Large intestine (tissue), 3 donors: ENCODE data around the gene ELMO3. TPM values are rescaled to one million over a fixed set of nuclear protein-coding genes. Genes with fewer than 3 reads are reported as not detected.

Source experiments
- DNase-seq, 2 donors: peaks; one replicate each; pipeline versions ENCODE4 v3.0.0 to v3.0.0-alpha.2; 2013
- H3K27ac ChIP-seq: one replicate; pipeline ENCODE4 v1.5.1; 2013; ENCODE audit warnings: low read length
- H3K27me3 ChIP-seq: 2 replicates; pipeline ENCODE4 v1.6.1; 2013; ENCODE audit warnings: low read length; ENCODE audit not compliant: control insufficient read depth, insufficient read depth
- H3K36me3 ChIP-seq: 2 replicates; pipeline ENCODE4 v1.6.1; 2013; ENCODE audit warnings: low read length; ENCODE audit not compliant: control insufficient read depth, insufficient read depth
- H3K4me1 ChIP-seq: one replicate; pipeline ENCODE4 v1.6.1; 2013; ENCODE audit warnings: low read length; ENCODE audit not compliant: control insufficient read depth, insufficient read depth
- H3K4me3 ChIP-seq: one replicate; pipeline ENCODE4 v1.5.1; 2013; ENCODE audit warnings: low read length
- H3K9me3 ChIP-seq: one replicate; pipeline ENCODE4 v1.6.1; 2013; ENCODE audit warnings: mild to moderate bottlenecking, low read depth, low read length, moderate library complexity; ENCODE audit not compliant: control insufficient read depth
- WGBS: methylation state at CpG from one replicate; pipeline ENCODE4 v1.1.5; 2013; ENCODE audit warnings: low lambda C conversion rate; ENCODE audit not compliant: insufficient coverage; 5-methylcytosine and 5-hydroxymethylcytosine counted together
- polyA plus RNA-seq: library from polyadenylated mRNA; unstranded; fragments of 120-200 nt; gene quantifications from one replicate; pipeline ENCODE4 v1.2.1, GENCODE V29; 2013

The ELMO3 gene
- polyA plus RNA-seq, 1 donor: 34.0 TPM

GRCh38 chr16:67163999-67164558 is 34.9 kb upstream of the ELMO3 start:
- Histone ChIP-seq H3K36me3 (no peaks in the 10 kb centered on the region), H3K9me3 (peaks cover 23% of the 10 kb centered on the region), H3K27ac (no peak overlapping the region), H3K27me3 (peaks cover 91% of the 10 kb centered on the region), H3K4me1 (peaks cover 43% of the 10 kb centered on the region), H3K4me3 (peak overlapping the region; percentile 10)
- WGBS: no CpG with 5 or more reads among the region's 34 CpGs
- no peak for DNase-seq

DNA sequence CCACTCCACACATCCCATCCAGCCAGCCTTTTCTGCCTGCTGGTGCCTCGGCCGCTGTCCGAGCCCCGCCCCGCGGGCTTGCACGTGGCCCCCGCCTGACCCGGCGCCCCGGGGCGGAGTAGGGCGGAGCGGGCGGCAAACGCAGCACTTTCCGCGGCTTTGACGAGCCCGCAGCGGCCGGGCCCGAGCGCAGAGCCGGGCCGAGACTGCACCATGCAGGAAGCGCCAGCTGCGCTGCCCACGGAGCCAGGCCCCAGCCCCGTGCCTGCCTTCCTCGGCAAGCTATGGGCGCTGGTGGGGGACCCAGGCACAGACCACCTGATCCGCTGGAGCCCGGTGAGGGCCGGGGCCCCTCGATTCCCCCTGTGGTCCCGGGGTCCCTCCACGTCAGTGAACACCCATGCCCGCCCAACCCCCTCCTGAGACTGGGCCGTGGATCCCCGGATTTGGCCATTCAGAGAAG is 34.3 kb upstream of the ELMO3 start, which contains the start of gene HSF4:
HSF4 (plus strand) TSS at position 147 of the 463 bp plus-strand sequence; CDS start at position 214, 67 bp downstream.
- H3K36me3 ChIP-seq: no peaks in the 10 kb centered on the region
- H3K4me1 ChIP-seq: peaks cover 45% of the 10 kb centered on the region
- no peak within 1 kb of the TSS for H3K27ac ChIP-seq
- peak in 1 of 2 donors; percentile 64 for DNase-seq
- H3K9me3 ChIP-seq: peaks cover 23% of the 10 kb centered on the region
- WGBS: no CpG with 5 or more reads among the region's 41 CpGs
- peaks cover 91% of the 10 kb centered on the region for H3K27me3 ChIP-seq
- peak within 1 kb of the TSS; percentile 10 for H3K4me3 ChIP-seq

DNA sequence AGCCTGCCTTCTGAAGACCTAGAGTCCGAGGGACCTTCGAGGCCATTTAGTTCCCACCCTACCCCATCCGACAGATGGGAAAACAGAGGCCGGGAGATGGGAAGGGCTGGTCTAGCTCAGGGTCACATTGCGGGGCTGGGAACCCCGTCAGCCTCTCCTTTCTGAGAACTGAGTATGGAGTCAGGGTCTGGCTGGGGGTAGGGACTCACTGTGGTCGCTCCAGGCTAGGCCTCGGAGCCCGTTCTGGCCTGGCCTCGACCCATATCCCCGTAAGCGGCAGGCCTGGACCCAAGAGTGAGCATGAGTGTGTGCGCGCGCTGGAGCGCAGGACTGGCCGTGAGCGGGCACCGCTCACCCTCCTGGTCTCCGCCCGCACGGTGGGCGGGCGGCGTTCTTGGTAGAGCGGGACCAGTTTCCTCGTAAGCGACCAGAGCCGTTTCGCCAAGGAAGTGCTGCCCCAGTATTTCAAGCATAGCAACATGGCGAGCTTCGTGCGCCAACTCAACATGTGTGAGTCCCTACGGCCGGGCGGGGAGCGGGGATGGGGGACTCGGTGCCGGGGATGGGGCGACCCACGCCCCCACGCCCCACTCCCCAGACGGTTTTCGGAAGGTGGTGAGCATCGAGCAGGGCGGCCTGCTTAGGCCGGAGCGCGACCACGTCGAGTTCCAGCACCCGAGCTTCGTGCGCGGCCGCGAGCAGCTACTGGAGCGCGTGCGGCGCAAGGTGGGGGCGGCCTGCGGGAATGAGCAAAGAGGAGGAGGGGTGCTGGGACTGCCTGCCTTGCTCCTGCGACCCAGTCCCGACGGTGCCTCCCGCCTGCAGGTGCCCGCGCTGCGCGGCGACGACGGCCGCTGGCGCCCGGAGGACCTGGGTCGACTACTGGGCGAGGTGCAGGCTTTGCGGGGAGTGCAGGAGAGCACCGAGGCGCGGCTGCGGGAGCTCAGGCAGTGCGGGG is 33.5 kb upstream of the ELMO3 start:
- peaks cover 94% of the 10 kb centered on the region for H3K27me3 ChIP-seq
- peaks cover 51% of the 10 kb centered on the region for H3K4me1 ChIP-seq
- H3K27ac ChIP-seq: no peak overlapping the region
- peaks cover 23% of the 10 kb centered on the region for H3K9me3 ChIP-seq
- no peak overlapping the region for H3K4me3 ChIP-seq
- no CpG with 5 or more reads among the region's 85 CpGs for WGBS
- no peaks in the 10 kb centered on the region for H3K36me3 ChIP-seq
- DNase-seq: peak in 1 of 2 donors; percentile 46

DNA sequence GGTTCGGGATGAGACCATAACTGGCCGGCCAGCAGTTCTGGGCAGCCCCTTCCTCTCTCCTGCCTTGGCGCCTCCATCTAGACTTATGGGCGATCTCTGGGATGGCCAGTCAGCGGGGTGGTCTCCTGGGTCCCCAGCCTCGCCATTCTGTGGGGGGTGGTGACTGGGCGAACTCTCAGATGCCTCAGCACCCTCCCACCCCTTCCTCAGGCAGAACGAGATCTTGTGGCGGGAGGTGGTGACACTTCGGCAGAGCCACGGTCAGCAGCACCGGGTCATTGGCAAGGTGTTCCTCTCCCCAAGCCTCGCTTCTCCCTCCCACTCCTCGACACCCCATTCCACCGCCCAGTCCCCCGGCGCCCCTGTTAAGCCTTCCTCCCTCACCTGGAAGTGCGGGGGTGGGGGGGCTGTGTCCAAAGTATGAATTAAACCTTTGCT is 32.8 kb upstream of the ELMO3 start:
- Histone ChIP-seq H3K36me3 (no peaks in the 10 kb centered on the region), H3K4me1 (peaks cover 49% of the 10 kb centered on the region), H3K27me3 (peaks cover 97% of the 10 kb centered on the region), H3K9me3 (peaks cover 23% of the 10 kb centered on the region), H3K27ac (no peak overlapping the region), H3K4me3 (no peak overlapping the region)
- no peak for DNase-seq
- WGBS: no CpG with 5 or more reads among the region's 18 CpGs

DNA sequence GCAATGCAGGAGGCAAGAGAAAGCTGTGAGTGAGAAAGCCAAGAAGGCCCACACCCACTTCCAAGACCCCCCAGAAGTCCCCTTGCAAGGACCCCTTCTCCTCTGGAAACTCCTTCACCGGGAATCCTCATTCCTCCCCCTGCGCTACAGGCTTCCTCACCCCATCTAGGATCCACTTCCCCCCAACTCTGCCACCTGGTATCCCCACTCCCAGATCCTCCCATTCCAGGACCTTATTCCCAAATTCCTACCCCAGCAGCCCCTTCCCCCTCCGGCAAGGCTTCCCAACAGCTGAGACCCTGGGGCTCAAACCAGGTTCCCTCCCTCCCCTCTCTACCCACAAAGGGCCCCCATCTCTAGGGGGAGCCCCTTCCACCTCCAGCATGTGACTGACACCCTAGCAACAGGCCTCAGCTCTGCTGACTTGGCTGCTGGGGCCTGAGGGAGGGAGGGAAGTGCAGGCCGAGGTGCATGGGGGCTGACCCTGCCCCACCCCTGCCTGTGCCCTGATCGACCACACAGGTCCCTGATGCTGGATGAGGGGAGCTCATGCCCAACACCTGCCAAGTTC is 32.2 kb upstream of the ELMO3 start:
- H3K4me3 ChIP-seq: no peak overlapping the region
- DNase-seq: peak in 1 of 2 donors; percentile 36
- H3K27ac ChIP-seq: no peak overlapping the region
- H3K27me3 ChIP-seq: peaks cover 97% of the 10 kb centered on the region
- H3K9me3 ChIP-seq: peaks cover 21% of the 10 kb centered on the region
- H3K36me3 ChIP-seq: no peaks in the 10 kb centered on the region
- H3K4me1 ChIP-seq: peaks cover 43% of the 10 kb centered on the region
- 33% methylated on average over 1 of the region's 5 CpGs for WGBS

DNA sequence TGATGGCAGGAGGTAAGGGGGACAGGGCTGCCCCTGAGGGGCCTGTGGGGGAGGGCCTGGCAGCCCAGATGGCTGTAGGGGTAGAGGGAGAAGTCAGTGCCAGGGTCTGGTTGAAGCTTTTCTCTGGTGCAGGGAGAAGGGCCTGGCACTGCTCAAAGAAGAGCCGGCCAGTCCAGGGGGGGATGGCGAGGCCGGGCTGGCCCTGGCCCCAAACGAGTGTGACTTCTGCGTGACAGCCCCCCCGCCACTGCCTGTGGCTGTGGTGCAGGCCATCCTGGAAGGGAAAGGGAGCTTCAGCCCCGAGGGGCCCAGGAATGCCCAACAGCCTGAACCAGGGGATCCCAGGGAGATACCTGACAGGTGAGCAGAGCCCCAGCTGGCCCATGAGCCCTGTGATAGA is 31.3 kb upstream of the ELMO3 start:
- H3K27ac ChIP-seq: no peak overlapping the region
- H3K36me3 ChIP-seq: no peaks in the 10 kb centered on the region
- DNase-seq: no peak
- peaks cover 97% of the 10 kb centered on the region for H3K27me3 ChIP-seq
- peaks cover 19% of the 10 kb centered on the region for H3K9me3 ChIP-seq
- WGBS: no CpG with 5 or more reads among the region's 7 CpGs
- H3K4me3 ChIP-seq: no peak overlapping the region
- peaks cover 41% of the 10 kb centered on the region for H3K4me1 ChIP-seq

DNA sequence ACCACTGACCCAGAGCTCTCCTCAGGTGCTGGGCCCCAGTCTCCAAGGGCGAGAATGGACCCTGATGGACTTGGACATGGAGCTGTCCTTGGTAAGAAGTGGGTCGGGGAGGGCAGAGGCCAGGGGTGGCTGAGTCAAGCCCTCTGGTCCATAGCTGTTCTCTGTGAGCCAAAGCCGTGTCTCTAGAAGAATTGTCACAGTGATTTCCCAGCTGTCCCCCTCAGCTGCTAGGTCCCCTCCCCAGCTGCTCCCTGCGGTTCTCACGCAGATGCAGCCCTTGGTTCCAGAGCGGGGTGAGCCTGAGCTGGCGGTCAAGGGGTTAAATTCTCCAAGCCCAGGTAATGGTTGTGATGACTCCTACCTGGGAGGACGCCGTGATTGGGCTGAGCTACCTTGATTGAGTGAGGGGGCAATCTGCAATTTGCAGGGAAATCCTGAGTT is 29.9 kb upstream of the ELMO3 start:
- no CpG with 5 or more reads among the region's 9 CpGs for WGBS
- no peak for DNase-seq
- H3K4me3 ChIP-seq: no peak overlapping the region
- H3K4me1 ChIP-seq: peaks cover 37% of the 10 kb centered on the region
- no peaks in the 10 kb centered on the region for H3K36me3 ChIP-seq
- H3K27me3 ChIP-seq: peaks cover 97% of the 10 kb centered on the region
- H3K9me3 ChIP-seq: peaks cover 8% of the 10 kb centered on the region
- H3K27ac ChIP-seq: no peak overlapping the region

- H3K9me3 ChIP-seq: peaks cover 10% of the 10 kb centered on the region
- DNase-seq: no peak
- H3K4me3 ChIP-seq: peak overlapping the region; percentile 29
- H3K36me3 ChIP-seq: no peaks in the 10 kb centered on the region
- peaks cover 99% of the 10 kb centered on the region for H3K27me3 ChIP-seq
- no peak overlapping the region for H3K27ac ChIP-seq
- peaks cover 37% of the 10 kb centered on the region for H3K4me1 ChIP-seq
- WGBS: no CpG with 5 or more reads among the region's 24 CpGs
These were observed 29.2 kb upstream of the ELMO3 start for GRCh38 chr16:67169642-67170167.

DNA sequence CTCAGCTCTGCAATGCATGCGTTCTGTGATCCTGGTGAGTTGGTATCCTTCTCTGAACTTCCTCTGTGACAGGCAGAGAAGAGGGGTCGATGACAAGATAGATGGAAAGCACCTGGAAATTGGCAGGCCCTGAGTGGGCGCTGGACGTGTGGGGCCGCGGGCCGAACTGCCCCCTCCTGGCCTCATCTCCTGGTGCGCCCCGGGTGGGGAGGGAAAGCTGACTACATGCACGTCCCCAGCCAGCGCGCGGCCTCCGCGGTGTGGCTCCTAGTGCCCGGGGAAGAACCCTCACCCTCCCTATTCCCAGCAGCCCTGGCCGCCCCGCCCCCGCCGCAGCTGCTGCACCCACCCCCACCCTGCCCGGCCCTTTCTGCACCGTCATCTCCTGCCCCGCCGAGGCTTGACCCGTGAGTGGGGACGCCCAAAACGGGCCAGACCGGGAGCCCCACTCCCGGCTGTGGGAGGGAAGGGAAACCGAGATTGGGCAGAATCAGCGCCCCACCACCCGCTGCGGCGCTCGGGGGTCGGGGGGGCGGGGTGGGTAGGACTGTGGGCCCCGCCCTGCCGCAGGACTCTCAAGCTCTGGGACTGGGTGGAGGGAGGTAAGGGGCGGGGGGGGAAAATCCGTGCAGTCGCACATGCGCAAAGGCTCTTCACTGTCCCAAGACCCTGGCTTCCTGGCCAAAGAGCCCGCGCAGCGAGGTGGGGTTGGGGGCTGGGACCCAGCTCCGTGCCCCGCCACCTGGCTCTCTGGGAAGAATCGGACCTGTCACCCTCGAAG is 28.6 kb upstream of the ELMO3 start, which contains the start of gene NOL3:
NOL3 (plus strand) TSS at position 371 of the 781 bp plus-strand sequence.
- peak in 1 of 2 donors; percentile 52 for DNase-seq
- no peaks in the 10 kb centered on the region for H3K36me3 ChIP-seq
- H3K9me3 ChIP-seq: peaks cover 8% of the 10 kb centered on the region
- H3K4me3 ChIP-seq: peak within 1 kb of the TSS; percentile 29
- WGBS: no CpG with 5 or more reads among the region's 50 CpGs
- peaks cover 35% of the 10 kb centered on the region for H3K4me1 ChIP-seq
- H3K27me3 ChIP-seq: peaks cover 99% of the 10 kb centered on the region
- no peak within 1 kb of the TSS for H3K27ac ChIP-seq
